CD4-positive, alpha-beta T cell (primary cell): ENCODE data around the gene AK6. TPM values are rescaled to one million over a fixed set of nuclear protein-coding genes. Genes with fewer than 3 reads are reported as not detected.

Experiments used
- ATAC-seq: fragments of 200-7000 bp; cut with Tn5 transposase; one replicate; pipeline ENCODE4 v1.10.0; 2022; ENCODE audit warnings: mild to moderate bottlenecking; ENCODE audit not compliant: poor library complexity
- CTCF ChIA-PET: fragments of 350-600 bp; sonication (Branson Sonifier 250); formaldehyde crosslinking; loops from one replicate; lab custom pipeline; 2021; ENCODE audit warnings: antibody characterized with exemption, inconsistent platforms; lab: Charles Lee
- POLR2A ChIA-PET: fragments of 350-600 bp; sonication (Branson Sonifier 250); formaldehyde crosslinking; loops from one replicate; lab custom pipeline; 2021; ENCODE audit warnings: antibody characterized with exemption, inconsistent platforms; lab: Charles Lee
- DNase-seq, 14 experiments: peaks; one replicate each; pipeline ENCODE4 v3.0.0-alpha.2; 2013 to 2020; ENCODE audit warnings: mixed read lengths in 2 of 14
- H3K27ac ChIP-seq, 2 donors: one replicate each; pipeline versions ENCODE4 v1.5.1 to v1.7.0; 2013; ENCODE audit warnings: low read length in 2 of 2, low read depth in 1 of 2, mild to moderate bottlenecking in 1 of 2
- H3K27me3 ChIP-seq, 2 experiments: 1 replicate in 1 of 2; 2 replicates in 1 of 2; pipeline versions ENCODE4 v1.6.1 to v1.7.0; 2013; ENCODE audit warnings: low read length in 2 of 2, control low read depth in 1 of 2, mild to moderate bottlenecking in 1 of 2, moderate library complexity in 1 of 2; ENCODE audit not compliant: insufficient read depth in 2 of 2, control insufficient read depth in 1 of 2
- H3K36me3 ChIP-seq: one replicate; pipeline ENCODE4 v1.6.1; 2013; ENCODE audit warnings: low read length, control low read depth; ENCODE audit not compliant: insufficient read depth
- H3K4me1 ChIP-seq: one replicate; pipeline ENCODE4 v1.6.1; 2013; ENCODE audit warnings: low read length, control low read depth; ENCODE audit not compliant: insufficient read depth
- H3K4me3 ChIP-seq: one replicate; pipeline ENCODE4 v1.5.1; 2013; ENCODE audit warnings: mild to moderate bottlenecking, low read length, moderate library complexity
- H3K9me3 ChIP-seq, 2 experiments: 1 replicate in 1 of 2; 2 replicates in 1 of 2; pipeline versions ENCODE4 v1.6.1 to v1.7.0; 2013; ENCODE audit warnings: low read length in 2 of 2, mild to moderate bottlenecking in 2 of 2, control low read depth in 1 of 2, moderate library complexity in 1 of 2; ENCODE audit not compliant: control insufficient read depth in 1 of 2, insufficient read depth in 1 of 2
- H3K27ac Mint-ChIP-seq: one replicate; pipeline ENCODE4 v1.8.0; 2020; ENCODE audit warnings: mixed read lengths
- H3K27me3 Mint-ChIP-seq: one replicate; pipeline ENCODE4 v1.8.0; 2021; ENCODE audit warnings: mixed read lengths
- H3K36me3 Mint-ChIP-seq: one replicate; pipeline ENCODE4 v1.8.0; 2021; ENCODE audit warnings: low read depth, mixed read lengths
- H3K4me1 Mint-ChIP-seq: one replicate; pipeline ENCODE4 v1.8.0; 2021; ENCODE audit warnings: low read depth, mixed read lengths
- H3K4me3 Mint-ChIP-seq: one replicate; pipeline ENCODE4 v1.8.0; 2020; ENCODE audit warnings: mild to moderate bottlenecking, mixed read lengths
- H3K9me3 Mint-ChIP-seq: one replicate; pipeline ENCODE4 v1.8.0; 2020; ENCODE audit warnings: mixed read lengths
- intact Hi-C, 2 experiments: fragments of 100-400 bp; cut with DNase I in 1 of 2; cut with micrococcal nuclease in 1 of 2; formaldehyde crosslinking; loops; one replicate each; pipeline versions ENCODE4 v1.15.1 to v1.9.0; 2023 to 2025; cut with DNase I, micrococcal nuclease
- total RNA-seq, 174 experiments: library from RNA in 2 of 174; stranded (reverse) in 2 of 174; gene quantifications; one replicate each; pipeline ENCODE4 v1.2.3 and lab custom pipeline; 2021 to 2026
- TF ChIP-seq, protein P1 (sequence below): fragments of 200-600 bp; IDR thresholded peaks from one replicate; pipeline ENCODE4 v1.8.0; 2022; ENCODE audit warnings: antibody characterized with exemption, mild to moderate bottlenecking

Gene AK6
- total RNA-seq, 2 experiments from 2014 or later: 8.2 to 10.6 TPM

DNA sequence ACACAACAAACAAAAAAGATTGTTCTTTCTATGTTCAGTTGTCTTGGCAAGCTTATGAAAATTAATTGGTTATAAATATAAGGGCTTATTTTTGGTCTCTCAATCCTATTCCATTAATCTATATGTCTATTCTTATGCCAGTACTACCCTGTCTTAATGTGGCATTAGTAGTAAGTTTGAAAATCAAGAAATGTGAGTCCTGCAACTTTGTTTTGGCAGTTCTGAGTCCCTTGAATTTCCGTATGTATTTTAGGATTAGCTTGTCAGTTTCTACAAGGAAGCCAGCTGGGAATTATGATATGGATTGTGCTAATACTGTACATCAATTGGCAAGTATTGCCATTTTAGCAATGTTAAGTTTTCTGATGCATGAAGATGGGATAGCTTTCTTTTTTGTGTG lies 26.2 kb downstream of the AK6 start:
- H3K4me3 Mint-ChIP-seq: no peak overlapping the region
- Histone ChIP-seq H3K9me3 (no peaks in the 10 kb centered on the region), H3K4me3 (no peak overlapping the region), H3K4me1 (no peaks in the 10 kb centered on the region), H3K36me3 (no peaks in the 10 kb centered on the region), H3K27ac (no peak overlapping the region), H3K27me3 (no peaks in the 10 kb centered on the region)
- H3K4me1 Mint-ChIP-seq: no peaks in the 10 kb centered on the region
- DNase-seq: no peak
- ChIA-PET POLR2A (interaction anchor here (1.3 kb wide), 1 partner anchor 11 kb away, joined by 3 read pairs; the partner anchor contains the start of gene CCDC125), CTCF (interaction anchor here (1.1 kb wide), 1 partner anchor 57 kb away, joined by 3 read pairs; no protein-coding TSS in a partner anchor)
- ATAC-seq: no peak
- H3K36me3 Mint-ChIP-seq: no peaks in the 10 kb centered on the region
- no peak overlapping the region for H3K27ac Mint-ChIP-seq
- no peaks in the 10 kb centered on the region for H3K27me3 Mint-ChIP-seq
- TF ChIP-seq, protein P1, sequence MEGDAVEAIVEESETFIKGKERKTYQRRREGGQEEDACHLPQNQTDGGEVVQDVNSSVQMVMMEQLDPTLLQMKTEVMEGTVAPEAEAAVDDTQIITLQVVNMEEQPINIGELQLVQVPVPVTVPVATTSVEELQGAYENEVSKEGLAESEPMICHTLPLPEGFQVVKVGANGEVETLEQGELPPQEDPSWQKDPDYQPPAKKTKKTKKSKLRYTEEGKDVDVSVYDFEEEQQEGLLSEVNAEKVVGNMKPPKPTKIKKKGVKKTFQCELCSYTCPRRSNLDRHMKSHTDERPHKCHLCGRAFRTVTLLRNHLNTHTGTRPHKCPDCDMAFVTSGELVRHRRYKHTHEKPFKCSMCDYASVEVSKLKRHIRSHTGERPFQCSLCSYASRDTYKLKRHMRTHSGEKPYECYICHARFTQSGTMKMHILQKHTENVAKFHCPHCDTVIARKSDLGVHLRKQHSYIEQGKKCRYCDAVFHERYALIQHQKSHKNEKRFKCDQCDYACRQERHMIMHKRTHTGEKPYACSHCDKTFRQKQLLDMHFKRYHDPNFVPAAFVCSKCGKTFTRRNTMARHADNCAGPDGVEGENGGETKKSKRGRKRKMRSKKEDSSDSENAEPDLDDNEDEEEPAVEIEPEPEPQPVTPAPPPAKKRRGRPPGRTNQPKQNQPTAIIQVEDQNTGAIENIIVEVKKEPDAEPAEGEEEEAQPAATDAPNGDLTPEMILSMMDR: no peak
- intact Hi-C loops: no loop called here
- no peaks in the 10 kb centered on the region for H3K9me3 Mint-ChIP-seq

DNA sequence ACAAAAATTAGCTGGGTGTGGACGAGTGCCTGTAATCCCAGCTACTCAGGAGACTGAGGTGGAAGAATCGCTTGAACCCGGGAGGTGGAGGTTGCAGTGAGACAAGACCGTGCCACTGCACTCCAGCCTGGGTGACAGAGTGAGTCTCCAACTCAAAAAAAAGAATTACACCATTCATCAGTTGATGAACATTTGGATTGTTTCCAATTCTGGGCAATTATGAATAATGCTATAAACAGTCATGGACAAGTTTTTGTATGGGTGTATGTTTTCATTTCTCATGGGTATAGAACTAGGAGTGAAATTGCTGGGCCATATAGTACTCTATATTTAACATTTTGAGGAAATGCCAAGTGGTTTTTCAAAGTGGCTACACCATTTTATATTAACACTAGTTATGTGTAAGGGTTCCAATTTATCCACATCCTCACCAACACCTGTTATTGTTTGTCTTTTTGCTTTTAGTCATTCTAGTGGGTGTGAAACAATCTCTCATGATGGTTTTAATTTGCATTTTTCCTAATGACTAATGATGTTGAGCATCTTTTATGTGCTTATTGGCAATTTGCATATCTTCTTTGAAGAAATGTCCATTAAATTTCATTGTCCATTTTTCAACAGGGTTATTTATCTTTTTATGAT lies 27.7 kb downstream of the AK6 start:
- H3K27me3 ChIP-seq: no peaks in the 10 kb centered on the region
- CTCF ChIA-PET: no interaction called here
- TF ChIP-seq, protein P1: no peak
- POLR2A ChIA-PET: no interaction called here
- intact Hi-C loops: no loop called here
- Mint-ChIP-seq H3K4me1 (no peaks in the 10 kb centered on the region), H3K36me3 (no peaks in the 10 kb centered on the region), H3K4me3 (no peak overlapping the region), H3K27me3 (no peaks in the 10 kb centered on the region), H3K9me3 (no peaks in the 10 kb centered on the region), H3K27ac (no peak overlapping the region)
- no peak overlapping the region for H3K4me3 ChIP-seq
- no peaks in the 10 kb centered on the region for H3K4me1 ChIP-seq
- ATAC-seq (no peak), DNase-seq (no peak)
- no peaks in the 10 kb centered on the region for H3K36me3 ChIP-seq
- H3K9me3 ChIP-seq: no peaks in the 10 kb centered on the region
- no peak overlapping the region for H3K27ac ChIP-seq

DNA sequence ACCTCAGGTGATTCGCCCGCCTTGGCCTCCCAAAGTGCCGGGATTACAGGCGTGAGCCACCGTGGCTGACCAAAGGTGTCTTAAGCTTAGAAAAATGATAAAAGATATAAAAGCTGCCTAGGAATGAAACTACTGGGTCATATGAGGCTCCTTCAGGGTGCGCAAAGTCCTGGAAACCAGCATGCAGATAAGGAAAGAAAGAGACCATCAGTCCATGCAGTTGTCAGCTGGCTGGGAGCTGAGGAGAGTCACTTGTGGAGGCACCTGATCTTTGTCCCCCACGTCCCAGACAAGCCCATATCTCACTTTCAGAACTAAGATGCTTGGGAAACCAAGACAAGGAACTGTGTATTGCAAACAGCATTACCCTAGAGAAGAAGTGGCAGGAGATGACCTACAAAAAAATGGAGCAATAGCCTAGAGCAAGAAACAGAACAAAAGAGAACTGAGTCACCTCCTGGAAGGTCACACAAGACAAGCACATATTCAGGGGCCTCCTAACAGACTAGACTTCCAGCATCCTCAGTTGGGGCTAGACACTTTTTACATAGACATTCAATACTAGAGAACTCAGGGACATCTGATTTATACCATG lies 33.9 kb downstream of the AK6 start:
- TF ChIP-seq, protein P1: no peak
- Mint-ChIP-seq H3K36me3 (peaks cover 3% of the 10 kb centered on the region), H3K27ac (no peak overlapping the region), H3K9me3 (no peaks in the 10 kb centered on the region), H3K4me3 (peak overlapping the region; percentile 21), H3K4me1 (peaks cover 21% of the 10 kb centered on the region), H3K27me3 (no peaks in the 10 kb centered on the region)
- DNase-seq: no peak
- no peak overlapping the region for H3K27ac ChIP-seq
- no peaks in the 10 kb centered on the region for H3K36me3 ChIP-seq
- ChIA-PET POLR2A (interaction anchor here (0.6 to 1.8 kb wide), 5 partner anchors 82 to 292 kb away, joined by 3 to 9 read pairs (median 3); partner anchors contain the start of genes CDK7 and SLC30A5), CTCF (interaction anchor here (0.8 to 1.8 kb wide), 7 partner anchors 69 to 292 kb away, joined by 3 to 19 read pairs (median 4); partner anchors contain the start of genes CDK7, CENPH and SLC30A5)
- intact Hi-C loops: loop anchor here in 1 of 2 experiments (2.0 to 10.0 kb wide), 3 partner anchors 51 to 293 kb away; partner anchors contain the start of gene CENPH
- H3K9me3 ChIP-seq: peaks cover 0 to 7% of the 10 kb centered on the region in 2 experiments
- no peak for ATAC-seq
- no peaks in the 10 kb centered on the region for H3K27me3 ChIP-seq
- peaks cover 26% of the 10 kb centered on the region for H3K4me1 ChIP-seq
- H3K4me3 ChIP-seq: no peak overlapping the region
